SK-N-SH treated with all-trans-retinoic acid at 6 μM for 48 hours (cell line): ENCODE measurements around the gene DROSHA.
A peak's percentile ranks its signal among the peaks of the same experiment; 100 is the strongest.

Experiments used
- ATAC-seq: fragments of 200-7000 bp; cut with Tn5 transposase; 3 replicates; pipeline ENCODE4 v1.9.1; 2020; ENCODE audit warnings: mild to moderate bottlenecking, moderate library complexity
- ARNTL ChIP-seq: fragments of 450-650 bp; formaldehyde crosslinking; IDR thresholded peaks from 2 replicates; pipeline ENCODE4 v1.5.0; 2020; ENCODE audit warnings: low read depth, mild to moderate bottlenecking, moderate library complexity, borderline replicate concordance
- BACH2 ChIP-seq: fragments of 250-450 bp; sonication (Bioruptor Pico); IDR thresholded peaks from 2 replicates; pipeline ENCODE4 v1.9.0; 2021; ENCODE audit warnings: mild to moderate bottlenecking, borderline replicate concordance
- ESRRG ChIP-seq: fragments of 250-450 bp; sonication (Bioruptor Pico); IDR thresholded peaks from 2 replicates; pipeline ENCODE4 v1.6.1; 2021; ENCODE audit warnings: mild to moderate bottlenecking
- GLIS3 ChIP-seq: fragments of 250-450 bp; sonication (Bioruptor Pico); IDR thresholded peaks from 2 replicates; pipeline ENCODE4 v1.5.0; 2020; ENCODE audit warnings: mild to moderate bottlenecking, moderate library complexity
- OSR1 ChIP-seq: fragments of 250-450 bp; sonication (Bioruptor Pico); IDR thresholded peaks from 2 replicates; pipeline ENCODE4 v1.8.0; 2022; ENCODE audit warnings: moderate library complexity, mild to moderate bottlenecking, inconsistent platforms
- PPARA ChIP-seq: fragments of 250-450 bp; sonication (Bioruptor Pico); IDR thresholded peaks from 2 replicates; pipeline ENCODE4 v1.5.0; 2020; ENCODE audit warnings: mild to moderate bottlenecking, borderline replicate concordance
- RARB ChIP-seq: fragments of 250-450 bp; sonication (Bioruptor Pico); IDR thresholded peaks from 2 replicates; pipeline ENCODE4 v1.8.0; 2021; ENCODE audit warnings: mild to moderate bottlenecking, moderate library complexity
- SNAI2 ChIP-seq: fragments of 250-450 bp; sonication (Bioruptor Pico); IDR thresholded peaks from 2 replicates; pipeline ENCODE4 v1.5.0; 2020; ENCODE audit warnings: mild to moderate bottlenecking, moderate library complexity
- TCF4 ChIP-seq: fragments of 250-450 bp; sonication (Bioruptor Pico); IDR thresholded peaks from 2 replicates; pipeline ENCODE4 v1.8.0; 2021; ENCODE audit warnings: mild to moderate bottlenecking, moderate library complexity, borderline replicate concordance
- TOX ChIP-seq: fragments of 250-450 bp; sonication (Bioruptor Pico); IDR thresholded peaks from 2 replicates; pipeline ENCODE4 v1.8.0; 2021; ENCODE audit warnings: mild to moderate bottlenecking, moderate library complexity, borderline replicate concordance
- ZC3H10 ChIP-seq: fragments of 250-450 bp; sonication (Bioruptor Pico); IDR thresholded peaks from 2 replicates; pipeline ENCODE4 v1.5.1; 2021; ENCODE audit warnings: mild to moderate bottlenecking, moderate library complexity
- ZFP3 ChIP-seq: fragments of 250-450 bp; sonication (Bioruptor Pico); IDR thresholded peaks from 2 replicates; pipeline ENCODE4 v1.5.0; 2020; ENCODE audit warnings: mild to moderate bottlenecking, moderate library complexity
- ZFP30 ChIP-seq: fragments of 450-650 bp; formaldehyde crosslinking; IDR thresholded peaks from 2 replicates; pipeline ENCODE4 v1.5.0; 2022; ENCODE audit warnings: mild to moderate bottlenecking, moderate library complexity
- ZNF565 ChIP-seq: fragments of 450-650 bp; formaldehyde crosslinking; conservative IDR thresholded peaks from 2 replicates; pipeline ENCODE4 v1.5.0; 2020; ENCODE audit warnings: low read depth, mild to moderate bottlenecking, moderate library complexity
- ZNF70 ChIP-seq: fragments of 450-650 bp; formaldehyde crosslinking; IDR thresholded peaks from 2 replicates; pipeline ENCODE4 v1.5.0; 2020; ENCODE audit warnings: mild to moderate bottlenecking, moderate library complexity
- ZNF8 ChIP-seq: fragments of 450-650 bp; formaldehyde crosslinking; IDR thresholded peaks from 2 replicates; pipeline ENCODE4 v1.5.0; 2020; ENCODE audit warnings: mild to moderate bottlenecking, moderate library complexity
- TF ChIP-seq, protein P1 (sequence below): fragments of 250-450 bp; sonication (Bioruptor Pico); IDR thresholded peaks from 2 replicates; pipeline ENCODE4 v1.8.0; 2021; ENCODE audit warnings: low read depth, mild to moderate bottlenecking, moderate library complexity, borderline replicate concordance
- TF ChIP-seq, protein P2 (sequence below): fragments of 250-450 bp; sonication (Bioruptor Pico); IDR thresholded peaks from 2 replicates; pipeline ENCODE4 v1.5.1; 2021; ENCODE audit warnings: mild to moderate bottlenecking, moderate library complexity
- TF ChIP-seq, protein P3 (sequence below): fragments of 250-450 bp; sonication (Bioruptor Pico); IDR thresholded peaks from 2 replicates; pipeline ENCODE4 v1.8.0; 2020; ENCODE audit warnings: mild to moderate bottlenecking, moderate library complexity, borderline replicate concordance

The DROSHA gene

DNA sequence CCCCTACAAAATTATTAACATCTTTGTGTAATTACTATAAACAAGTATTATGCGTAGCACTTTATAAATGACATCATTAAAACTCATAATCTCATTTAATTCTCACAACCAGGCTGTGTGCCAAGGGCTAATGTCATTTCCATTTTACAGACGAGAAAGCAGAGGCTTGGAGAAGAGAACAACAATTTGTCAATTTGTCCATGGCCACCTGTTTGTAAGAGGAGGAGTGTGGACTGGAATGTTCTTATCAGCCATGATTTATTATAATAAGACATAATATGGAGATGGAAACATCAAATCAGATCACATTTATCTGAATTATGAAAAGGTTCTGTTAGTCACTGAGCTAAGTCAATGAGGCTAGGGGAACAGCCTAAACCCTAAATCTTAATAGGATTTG is 97.0 kb downstream of the DROSHA start (continued):
- TF ChIP-seq, protein P1, sequence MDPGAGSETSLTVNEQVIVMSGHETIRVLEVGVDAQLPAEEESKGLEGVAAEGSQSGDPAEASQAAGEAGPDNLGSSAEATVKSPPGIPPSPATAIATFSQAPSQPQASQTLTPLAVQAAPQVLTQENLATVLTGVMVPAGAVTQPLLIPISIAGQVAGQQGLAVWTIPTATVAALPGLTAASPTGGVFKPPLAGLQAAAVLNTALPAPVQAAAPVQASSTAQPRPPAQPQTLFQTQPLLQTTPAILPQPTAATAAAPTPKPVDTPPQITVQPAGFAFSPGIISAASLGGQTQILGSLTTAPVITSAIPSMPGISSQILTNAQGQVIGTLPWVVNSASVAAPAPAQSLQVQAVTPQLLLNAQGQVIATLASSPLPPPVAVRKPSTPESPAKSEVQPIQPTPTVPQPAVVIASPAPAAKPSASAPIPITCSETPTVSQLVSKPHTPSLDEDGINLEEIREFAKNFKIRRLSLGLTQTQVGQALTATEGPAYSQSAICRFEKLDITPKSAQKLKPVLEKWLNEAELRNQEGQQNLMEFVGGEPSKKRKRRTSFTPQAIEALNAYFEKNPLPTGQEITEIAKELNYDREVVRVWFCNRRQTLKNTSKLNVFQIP (CRISPR knock-in tag): no peak
- TF ChIP-seq ZNF8 (CRISPR knock-in tag) (no peak), PPARA (no peak), ZFP3 (no peak), ZC3H10 (peak; percentile 72), TCF4 (CRISPR knock-in tag) (peak; percentile 66; the same call in 1 of the 2 replicates), ZNF565 (CRISPR knock-in tag) (no peak), ARNTL (CRISPR knock-in tag) (no peak), GLIS3 (CRISPR knock-in tag) (no peak), SNAI2 (peak; percentile 91), RARB (CRISPR knock-in tag) (no peak)
- TF ChIP-seq, protein P2, sequence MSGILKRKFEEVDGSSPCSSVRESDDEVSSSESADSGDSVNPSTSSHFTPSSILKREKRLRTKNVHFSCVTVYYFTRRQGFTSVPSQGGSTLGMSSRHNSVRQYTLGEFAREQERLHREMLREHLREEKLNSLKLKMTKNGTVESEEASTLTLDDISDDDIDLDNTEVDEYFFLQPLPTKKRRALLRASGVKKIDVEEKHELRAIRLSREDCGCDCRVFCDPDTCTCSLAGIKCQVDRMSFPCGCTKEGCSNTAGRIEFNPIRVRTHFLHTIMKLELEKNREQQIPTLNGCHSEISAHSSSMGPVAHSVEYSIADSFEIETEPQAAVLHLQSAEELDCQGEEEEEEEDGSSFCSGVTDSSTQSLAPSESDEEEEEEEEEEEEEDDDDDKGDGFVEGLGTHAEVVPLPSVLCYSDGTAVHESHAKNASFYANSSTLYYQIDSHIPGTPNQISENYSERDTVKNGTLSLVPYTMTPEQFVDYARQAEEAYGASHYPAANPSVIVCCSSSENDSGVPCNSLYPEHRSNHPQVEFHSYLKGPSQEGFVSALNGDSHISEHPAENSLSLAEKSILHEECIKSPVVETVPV (CRISPR knock-in tag): no peak

DNA sequence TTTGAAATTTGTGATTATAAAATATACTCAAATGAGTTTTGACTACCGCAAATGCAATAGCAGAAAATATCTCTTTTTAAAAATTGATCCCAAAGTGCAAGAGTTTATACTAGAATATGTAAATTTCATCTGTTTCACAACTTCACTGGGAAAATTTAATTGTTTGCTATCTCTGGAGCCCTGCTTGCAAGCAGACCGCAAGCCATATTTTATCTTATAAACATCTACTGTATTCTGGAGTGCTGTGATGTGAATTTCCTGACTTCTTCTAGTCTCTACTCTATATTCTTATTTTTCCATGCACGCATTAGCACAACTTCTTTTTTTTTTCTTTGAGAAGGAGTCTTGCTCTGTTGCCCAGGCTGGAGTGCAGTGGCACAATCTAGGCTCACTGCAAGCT is 98.7 kb downstream of the DROSHA start:
- no peak for ATAC-seq
- TF ChIP-seq TOX (CRISPR knock-in tag) (no peak), ZC3H10 (no peak)
- TF ChIP-seq, all 23 proteins: peak for 0

DNA sequence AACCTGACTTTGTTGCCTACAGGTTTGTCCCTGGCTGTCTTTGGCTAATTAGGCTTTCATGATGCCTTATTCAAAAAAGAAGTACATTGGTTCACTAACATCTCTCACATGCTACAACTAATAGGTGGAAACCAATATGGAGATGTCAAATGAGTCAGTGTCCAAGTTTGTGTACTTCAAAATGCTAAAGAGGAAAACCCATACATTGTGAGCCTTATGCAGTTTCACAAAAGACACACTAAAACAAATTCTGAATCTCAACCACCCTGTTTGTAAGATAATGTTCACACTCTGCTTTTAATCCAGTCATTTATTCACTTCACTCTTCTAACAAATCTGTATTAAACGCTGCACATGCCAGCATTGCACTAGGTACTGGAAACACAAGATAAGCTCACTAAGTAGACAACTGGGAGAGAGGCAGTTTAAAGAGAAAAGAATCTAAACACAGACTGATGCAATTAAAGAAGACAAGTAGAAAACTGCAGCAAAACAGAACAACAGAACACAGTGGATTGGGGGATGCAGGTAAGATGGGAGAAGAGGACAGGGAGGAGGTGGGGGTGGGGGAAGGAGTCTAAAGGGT is 104.1 kb downstream of the DROSHA start:
- ATAC-seq: no peak

DNA sequence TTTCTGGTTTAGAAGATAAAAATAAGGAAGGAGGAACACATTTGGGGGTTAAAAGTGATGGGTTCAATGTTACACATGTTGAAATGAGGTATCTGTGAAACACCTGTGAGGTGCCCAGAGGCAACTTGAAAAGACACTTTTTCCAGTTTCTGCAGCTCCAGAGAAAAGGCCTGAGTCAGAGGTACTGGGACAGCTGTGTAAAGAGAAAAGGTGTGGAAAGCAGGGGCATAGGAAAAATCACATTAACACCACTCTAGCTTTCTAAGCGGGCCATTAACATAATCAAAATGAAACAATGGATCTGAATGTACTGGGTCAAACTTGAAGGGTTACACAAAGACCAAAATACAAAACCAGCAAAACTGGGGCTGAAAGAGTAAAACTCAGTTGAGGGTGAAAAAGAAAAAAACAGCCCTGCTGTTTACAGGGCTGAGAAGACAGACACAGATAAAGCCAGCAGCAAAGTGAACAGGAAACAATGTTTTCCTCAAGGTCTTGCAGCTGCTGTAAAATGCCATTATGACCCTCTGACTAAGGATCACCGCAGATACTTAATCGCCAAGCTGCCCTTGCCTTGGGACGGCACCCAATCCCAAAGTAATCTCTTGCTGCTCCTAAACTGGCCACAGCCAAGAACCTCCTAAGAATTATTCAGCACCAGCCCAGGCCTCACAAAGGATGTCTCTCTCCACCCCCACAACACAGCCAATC is 104.7 kb downstream of the DROSHA start:
- ATAC-seq: no peak
- TF ChIP-seq, protein P1 (CRISPR knock-in tag): no peak
- TF ChIP-seq BACH2: no peak
- no peak for TF ChIP-seq PPARA
- TF ChIP-seq ZFP30 (CRISPR knock-in tag): no peak
- TF ChIP-seq ESRRG: no peak
- no peak for TF ChIP-seq GLIS3 (CRISPR knock-in tag)
- TF ChIP-seq, protein P3, sequence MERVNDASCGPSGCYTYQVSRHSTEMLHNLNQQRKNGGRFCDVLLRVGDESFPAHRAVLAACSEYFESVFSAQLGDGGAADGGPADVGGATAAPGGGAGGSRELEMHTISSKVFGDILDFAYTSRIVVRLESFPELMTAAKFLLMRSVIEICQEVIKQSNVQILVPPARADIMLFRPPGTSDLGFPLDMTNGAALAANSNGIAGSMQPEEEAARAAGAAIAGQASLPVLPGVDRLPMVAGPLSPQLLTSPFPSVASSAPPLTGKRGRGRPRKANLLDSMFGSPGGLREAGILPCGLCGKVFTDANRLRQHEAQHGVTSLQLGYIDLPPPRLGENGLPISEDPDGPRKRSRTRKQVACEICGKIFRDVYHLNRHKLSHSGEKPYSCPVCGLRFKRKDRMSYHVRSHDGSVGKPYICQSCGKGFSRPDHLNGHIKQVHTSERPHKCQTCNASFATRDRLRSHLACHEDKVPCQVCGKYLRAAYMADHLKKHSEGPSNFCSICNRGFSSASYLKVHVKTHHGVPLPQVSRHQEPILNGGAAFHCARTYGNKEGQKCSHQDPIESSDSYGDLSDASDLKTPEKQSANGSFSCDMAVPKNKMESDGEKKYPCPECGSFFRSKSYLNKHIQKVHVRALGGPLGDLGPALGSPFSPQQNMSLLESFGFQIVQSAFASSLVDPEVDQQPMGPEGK: no peak
- TF ChIP-seq, protein P2 (CRISPR knock-in tag): no peak
- TF ChIP-seq ZC3H10: no peak
- no peak for TF ChIP-seq OSR1
- TF ChIP-seq ZNF70 (CRISPR knock-in tag): no peak
- no peak for TF ChIP-seq ARNTL (CRISPR knock-in tag)
- TF ChIP-seq, all 23 proteins: peak for 0

More for the DNA sequence above, 104.1 kb downstream of the DROSHA start:
- no peak for TF ChIP-seq PPARA
- TF ChIP-seq TOX (CRISPR knock-in tag): no peak
